HCEC 1CT (cell line): ENCODE measurements around the gene HDAC9.
A peak's percentile ranks its signal among the peaks of the same experiment; 100 is the strongest.

Experiments
- DNase-seq: peaks from one replicate; pipeline ENCODE4 v3.0.0-alpha.2; 2017

The HDAC9 gene

DNA sequence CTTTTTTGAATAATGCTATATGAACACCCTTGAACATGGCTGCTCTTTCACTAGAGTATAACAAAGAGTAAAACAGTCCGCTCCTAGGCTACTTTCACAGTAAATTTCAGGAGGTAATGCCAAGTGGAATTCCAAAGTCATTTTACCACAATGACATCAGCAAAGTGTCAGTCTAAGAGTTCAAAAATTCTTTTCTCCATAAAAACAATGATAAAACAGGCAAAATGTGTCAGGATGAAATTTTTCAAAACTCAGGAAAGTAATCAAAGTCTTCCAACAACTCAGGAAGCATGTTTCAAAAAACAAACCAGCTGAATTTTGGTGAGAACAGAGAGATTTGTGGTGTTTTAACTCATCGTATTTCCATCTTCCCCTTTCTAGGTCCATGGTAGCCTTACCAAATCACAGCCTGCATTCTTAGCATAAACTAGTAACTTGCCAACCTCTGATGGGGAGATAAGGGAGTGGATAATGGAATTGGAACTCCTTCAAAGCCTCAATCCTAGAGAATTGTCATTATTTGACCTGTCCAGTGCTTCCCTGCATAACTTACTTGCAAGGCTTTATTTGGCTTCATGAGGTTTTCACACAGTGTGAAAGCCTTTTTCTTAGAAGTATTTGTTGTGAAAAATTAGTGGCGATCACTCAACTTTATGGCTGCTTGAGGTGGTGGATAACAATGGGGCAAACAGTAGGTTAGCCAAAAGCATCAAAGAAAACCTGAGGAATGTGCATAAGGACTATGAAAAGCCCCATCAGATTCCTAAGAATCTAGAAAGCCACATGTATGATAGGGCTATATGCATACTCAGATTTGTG is 302.7 kb downstream of the HDAC9 start:
- DNase-seq: no peak

- DNase-seq: no peak
These were observed 304.4 kb downstream of the HDAC9 start for GRCh38 chr7:18799899-18800298.

DNA sequence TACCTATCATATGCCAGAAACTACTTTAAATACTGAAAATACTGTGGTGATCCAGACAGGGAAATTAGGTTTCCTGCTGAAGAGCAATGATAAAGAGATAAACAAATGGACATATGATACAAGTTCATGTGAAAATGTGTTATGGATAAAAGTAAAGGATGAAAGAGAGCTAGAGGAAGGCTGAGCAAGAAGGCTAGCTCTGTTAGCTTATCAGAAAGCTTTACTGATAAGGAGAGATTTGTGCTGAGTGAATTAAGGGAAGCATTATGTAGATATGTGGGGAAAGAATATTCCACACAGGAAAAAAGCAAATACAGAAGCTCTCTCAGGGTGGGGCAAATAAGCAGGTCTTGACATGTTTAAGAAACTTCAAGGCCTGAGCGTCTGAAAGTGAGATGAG is 308.4 kb downstream of the HDAC9 start:
- DNase-seq: no peak

GRCh38 chr7:18806177-18806576 is 310.6 kb downstream of the HDAC9 start:
- DNase-seq: no peak

DNA sequence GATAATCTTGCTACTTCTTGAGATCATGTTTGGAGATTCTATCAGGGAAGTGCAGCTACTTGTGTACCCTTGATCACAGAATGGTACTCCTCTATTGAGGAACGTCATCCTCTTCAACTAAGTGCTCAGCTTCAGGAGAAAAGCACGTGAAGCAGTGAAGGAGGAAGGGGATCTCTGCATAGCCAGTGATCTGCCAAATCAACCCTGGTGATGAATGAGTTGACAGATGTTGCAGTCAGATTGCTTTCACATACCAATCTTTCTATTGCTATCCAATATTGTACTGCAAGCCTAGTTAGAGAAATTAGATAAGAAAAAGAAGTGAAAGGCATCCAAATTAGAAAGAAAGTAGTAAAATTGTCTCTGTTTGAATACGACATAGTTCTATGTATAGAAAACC is 312.5 kb downstream of the HDAC9 start:
- no peak for DNase-seq

GRCh38 chr7:18815261-18815960 is 319.9 kb downstream of the HDAC9 start:
- DNase-seq: no peak

DNA sequence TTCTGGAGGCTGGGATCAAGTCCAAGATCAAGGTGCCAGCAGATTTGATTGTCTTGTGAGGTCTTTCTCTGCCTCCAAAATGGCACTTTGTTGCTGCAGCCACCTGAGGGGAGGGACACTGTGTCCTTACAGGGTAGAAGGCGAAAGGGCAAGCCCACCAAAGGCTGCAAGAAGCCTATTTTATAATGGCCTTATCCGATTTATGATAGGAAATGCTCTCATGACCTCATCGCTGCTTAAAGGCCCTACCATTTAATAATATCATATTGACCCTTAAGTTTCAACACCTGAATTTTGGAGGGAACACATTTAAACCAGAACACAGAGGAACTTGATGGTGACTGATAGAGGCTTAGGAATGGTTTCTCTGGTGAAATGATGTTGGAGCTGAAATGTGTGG is 325.4 kb downstream of the HDAC9 start:
- no peak for DNase-seq

GRCh38 chr7:18821554-18821953 is 326.0 kb downstream of the HDAC9 start:
- no peak for DNase-seq

- DNase-seq: no peak
These were observed 328.6 kb downstream of the HDAC9 start for GRCh38 chr7:18824157-18824556.

- no peak for DNase-seq
These were observed 332.9 kb downstream of the HDAC9 start for GRCh38 chr7:18828260-18828993.

DNA sequence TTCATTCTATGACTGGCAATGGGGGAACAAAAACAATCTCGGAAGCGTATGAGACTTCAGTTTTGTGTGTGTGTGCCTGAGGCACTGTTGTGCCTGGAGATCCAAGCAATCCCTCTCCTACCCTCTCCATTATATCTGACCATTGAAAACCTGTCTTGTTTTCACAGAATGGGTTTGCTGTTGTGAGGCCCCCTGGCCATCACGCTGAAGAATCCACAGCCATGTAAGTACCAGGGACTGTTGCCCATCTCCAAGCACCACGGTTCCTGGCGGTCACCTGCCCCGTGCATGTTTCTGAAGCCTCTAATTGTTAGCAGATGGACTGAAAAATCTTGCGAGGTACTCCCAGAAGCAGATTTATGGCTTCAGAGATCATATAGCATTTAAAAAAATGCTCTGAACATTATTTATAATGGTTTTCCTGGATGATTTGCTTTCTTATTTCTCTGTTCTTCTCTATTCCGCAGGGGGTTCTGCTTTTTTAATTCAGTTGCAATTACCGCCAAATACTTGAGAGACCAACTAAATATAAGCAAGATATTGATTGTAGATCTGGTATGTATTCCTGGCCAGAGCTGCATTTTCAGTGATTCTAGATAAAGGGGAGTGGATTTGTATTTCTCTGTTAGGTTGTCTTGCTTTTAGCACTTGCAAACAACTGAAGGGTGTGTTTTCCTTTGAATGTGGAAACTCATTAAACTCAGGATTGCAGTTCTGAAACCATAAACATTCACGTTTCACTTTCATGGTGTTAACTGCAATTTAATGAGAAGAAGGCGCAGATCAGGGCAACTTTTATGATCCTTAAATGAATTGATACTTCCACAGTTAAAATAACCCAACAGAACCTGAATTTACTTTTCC is 333.7 kb downstream of the HDAC9 start:
- no peak for DNase-seq

GRCh38 chr7:18829858-18830285 is 334.3 kb downstream of the HDAC9 start:
- DNase-seq: peak; percentile 56

DNA sequence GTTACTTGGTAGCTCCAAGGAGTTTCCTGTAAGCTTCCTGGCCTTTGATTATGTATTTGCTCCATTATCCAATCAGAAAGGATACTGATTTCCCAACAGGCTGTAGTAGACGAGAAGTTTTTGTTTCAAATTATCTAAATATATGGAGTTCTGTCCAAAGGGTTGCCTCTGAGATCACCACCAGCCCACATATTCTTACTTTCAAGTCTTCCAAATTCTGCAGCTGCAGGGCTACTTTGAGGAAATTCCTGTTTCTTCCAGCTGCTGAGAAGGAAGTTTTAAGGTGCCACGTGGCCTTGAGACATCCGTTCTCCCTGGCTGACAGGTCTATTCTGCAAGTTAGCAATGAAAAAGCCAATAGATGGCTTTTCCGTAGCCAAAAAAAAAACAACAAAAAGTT is 335.9 kb downstream of the HDAC9 start:
- DNase-seq: no peak

GRCh38 chr7:18831943-18832342 is 336.4 kb downstream of the HDAC9 start:
- no peak for DNase-seq

DNA sequence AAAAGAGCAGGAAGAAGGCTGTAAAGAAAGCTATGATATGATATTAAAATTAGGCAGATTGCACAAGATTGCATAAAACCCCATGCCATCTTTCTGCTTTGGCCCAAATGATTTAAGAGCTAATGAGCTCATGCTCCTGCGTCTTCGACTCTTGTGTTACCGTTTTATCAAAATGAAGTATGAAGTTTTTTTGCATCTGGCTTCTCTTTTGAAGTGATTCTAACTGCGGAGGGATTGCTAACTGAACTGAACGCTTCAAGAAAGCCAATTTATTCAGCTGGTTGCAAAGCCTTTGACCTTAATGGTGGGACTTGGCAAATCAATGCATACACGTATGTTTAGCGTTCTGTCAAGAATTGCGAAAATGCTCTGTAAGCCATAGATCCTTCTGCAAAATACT is 339.0 kb downstream of the HDAC9 start:
- no peak for DNase-seq

DNA sequence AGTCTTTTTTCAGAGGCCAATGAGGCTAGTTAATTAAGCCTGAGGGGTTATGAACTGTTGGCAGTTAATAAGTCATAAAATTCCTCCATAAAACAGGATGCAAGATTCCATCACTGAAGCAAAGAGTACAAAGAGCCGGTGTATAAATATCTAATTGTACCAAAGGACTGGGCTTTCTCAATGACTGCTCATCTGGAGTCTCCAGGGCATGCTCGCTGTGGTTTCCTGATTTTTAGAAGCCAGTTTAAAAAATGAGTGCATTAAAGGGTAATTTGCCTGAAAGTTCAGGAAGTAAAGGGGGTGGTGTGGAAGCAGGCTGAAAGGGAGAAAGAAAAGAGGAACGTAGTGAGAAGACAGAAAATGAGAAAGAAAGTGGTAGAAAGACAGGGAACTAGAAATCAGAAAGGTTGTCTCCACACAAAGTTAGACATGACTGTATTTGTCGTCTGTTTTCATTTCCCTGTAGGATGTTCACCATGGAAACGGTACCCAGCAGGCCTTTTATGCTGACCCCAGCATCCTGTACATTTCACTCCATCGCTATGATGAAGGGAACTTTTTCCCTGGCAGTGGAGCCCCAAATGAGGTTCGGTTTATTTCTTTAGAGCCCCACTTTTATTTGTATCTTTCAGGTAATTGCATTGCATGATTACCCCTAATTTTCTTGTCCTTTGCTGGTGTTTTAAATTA is 339.6 kb downstream of the HDAC9 start:
- DNase-seq: no peak

DNA sequence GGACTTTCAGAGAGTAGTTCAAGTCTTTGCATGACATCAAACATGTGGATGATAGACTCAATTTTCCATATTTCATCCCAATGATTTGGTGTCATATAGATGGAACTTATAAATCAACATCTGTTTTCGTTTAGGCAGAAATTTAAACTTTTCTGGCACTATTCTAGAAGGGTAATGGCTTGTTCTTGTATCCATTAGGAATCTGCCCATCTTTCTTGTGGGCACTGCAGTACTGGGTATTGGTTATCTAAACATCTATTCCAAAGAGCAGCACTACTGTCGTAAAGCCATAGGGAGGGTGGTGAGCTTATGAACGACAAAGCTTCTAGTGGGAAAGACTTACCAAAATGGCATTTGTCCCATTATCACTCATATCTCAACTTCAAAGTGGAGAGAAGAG is 348.4 kb downstream of the HDAC9 start:
- no peak for DNase-seq

- DNase-seq: no peak
These were observed 349.2 kb downstream of the HDAC9 start for GRCh38 chr7:18844735-18845134.

GRCh38 chr7:18845700-18846099 is 350.2 kb downstream of the HDAC9 start:
- DNase-seq: no peak

GRCh38 chr7:18846765-18847215 is 351.2 kb downstream of the HDAC9 start:
- DNase-seq: no peak

GRCh38 chr7:18849130-18849529 is 353.6 kb downstream of the HDAC9 start:
- DNase-seq: no peak

GRCh38 chr7:18855796-18856195 is 360.2 kb downstream of the HDAC9 start:
- DNase-seq: no peak
